ENCODE measurements around the gene DNAH1.

DNA sequence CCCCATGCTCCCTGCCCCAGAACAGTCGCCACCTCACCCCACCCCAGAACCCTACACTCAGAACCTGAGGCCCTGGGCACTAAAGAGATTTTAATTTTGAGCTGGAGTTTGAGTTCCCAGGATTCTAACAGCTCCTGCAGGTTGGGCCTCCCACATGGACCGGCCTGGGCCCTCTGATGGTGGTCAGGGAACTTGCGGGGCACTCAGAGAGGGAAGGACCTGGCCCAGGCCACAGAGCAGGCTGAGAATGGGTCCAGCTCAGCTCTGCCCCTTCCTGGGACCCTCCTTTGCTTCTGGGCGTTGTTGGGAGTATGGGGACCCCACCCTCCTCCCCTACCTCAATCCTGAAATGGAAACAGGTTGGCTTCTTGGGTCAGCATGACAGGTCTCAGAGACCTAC, 129.9 kb downstream of the DNAH1 start:
- TF ChIP-seq EZH2 (IDR thresholded peaks at IDR 0.05; ENCODE audit: insufficient read depth, poor library complexity, severe bottlenecking) (no peak), EZH2phosphoT487 (IDR thresholded peaks at IDR 0.05; ENCODE audit: insufficient read depth, low read depth) (no peak)
